ENCODE results near the gene KCNMB1. TPM values are rescaled to one million over a fixed set of nuclear protein-coding genes. Genes with fewer than 3 reads are reported as not detected.

Gene KCNMB1
- total RNA-seq, 2 donors from 2014 or later: not detected

GRCh38 chr5:170404398-170404797, 15.2 kb upstream of the KCNMB1 start:
- Mint-ChIP-seq H3K4me1 (no peaks in the 10 kb centered on the region), H3K4me3 (no peak overlapping the region), H3K27ac (no peak overlapping the region), H3K27me3 (no peaks in the 10 kb centered on the region), H3K36me3 (ENCODE audit: low read depth) (no peaks in the 10 kb centered on the region), H3K9me3 (no peaks in the 10 kb centered on the region)
- no peak for ATAC-seq (replicated peaks)

GRCh38 chr5:170403675-170404074, 14.5 kb upstream of the KCNMB1 start:
- Mint-ChIP-seq H3K36me3 (ENCODE audit: low read depth) (no peaks in the 10 kb centered on the region), H3K4me3 (no peak overlapping the region), H3K9me3 (no peaks in the 10 kb centered on the region), H3K4me1 (no peaks in the 10 kb centered on the region), H3K27ac (no peak overlapping the region), H3K27me3 (no peaks in the 10 kb centered on the region)
- no peak for ATAC-seq (replicated peaks)

- no peaks in the 10 kb centered on the region for H3K36me3 Mint-ChIP-seq (ENCODE audit: low read depth)
- no peaks in the 10 kb centered on the region for H3K4me1 Mint-ChIP-seq
- no peak overlapping the region for H3K27ac Mint-ChIP-seq
- peak; percentile 47 for ATAC-seq (replicated peaks)
- no peaks in the 10 kb centered on the region for H3K9me3 Mint-ChIP-seq
- no peak overlapping the region for H3K4me3 Mint-ChIP-seq
- peaks cover 4% of the 10 kb centered on the region for H3K27me3 Mint-ChIP-seq
These were observed 13.3 kb upstream of the KCNMB1 start for GRCh38 chr5:170402508-170402907.

GRCh38 chr5:170397059-170397458, 7.9 kb upstream of the KCNMB1 start:
- Mint-ChIP-seq H3K36me3 (ENCODE audit: low read depth) (no peaks in the 10 kb centered on the region), H3K27me3 (peaks cover 9% of the 10 kb centered on the region), H3K9me3 (no peaks in the 10 kb centered on the region), H3K4me3 (no peak overlapping the region), H3K27ac (no peak overlapping the region), H3K4me1 (peaks cover 4% of the 10 kb centered on the region)
- ATAC-seq (replicated peaks): no peak

GRCh38 chr5:170393958-170394357, 4.8 kb upstream of the KCNMB1 start:
- Mint-ChIP-seq H3K4me3 (peak overlapping the region; percentile 16), H3K9me3 (no peaks in the 10 kb centered on the region), H3K36me3 (ENCODE audit: low read depth) (no peaks in the 10 kb centered on the region), H3K4me1 (peaks cover 4% of the 10 kb centered on the region), H3K27me3 (peaks cover 9% of the 10 kb centered on the region), H3K27ac (peak overlapping the region; percentile 4)
- ATAC-seq (replicated peaks): no peak

GRCh38 chr5:170393235-170393634, 4.1 kb upstream of the KCNMB1 start:
- no peaks in the 10 kb centered on the region for H3K36me3 Mint-ChIP-seq (ENCODE audit: low read depth)
- peaks cover 4% of the 10 kb centered on the region for H3K4me1 Mint-ChIP-seq
- H3K27me3 Mint-ChIP-seq: peaks cover 10% of the 10 kb centered on the region
- peak overlapping the region; percentile 16 for H3K4me3 Mint-ChIP-seq
- no peak overlapping the region for H3K27ac Mint-ChIP-seq
- ATAC-seq (replicated peaks): peak; percentile 94
- no peaks in the 10 kb centered on the region for H3K9me3 Mint-ChIP-seq

- Mint-ChIP-seq H3K27ac (no peak overlapping the region), H3K9me3 (no peaks in the 10 kb centered on the region)
These were observed 1.3 kb upstream of the KCNMB1 start for GRCh38 chr5:170390472-170390871.

GRCh38 chr5:170389550-170389892, 354 bp upstream of the KCNMB1 start:
- no peak for ATAC-seq (replicated peaks)
- H3K36me3 Mint-ChIP-seq (ENCODE audit: low read depth): no peaks in the 10 kb centered on the region
- H3K4me1 Mint-ChIP-seq: peaks cover 4% of the 10 kb centered on the region
- H3K27ac Mint-ChIP-seq: no peak overlapping the region
- no peak overlapping the region for H3K4me3 Mint-ChIP-seq
- H3K27me3 Mint-ChIP-seq: peaks cover 13% of the 10 kb centered on the region
- H3K9me3 Mint-ChIP-seq: no peaks in the 10 kb centered on the region

More at GRCh38 chr5:170390472-170390871, 1.3 kb upstream of the KCNMB1 start:
- no peak for ATAC-seq (replicated peaks)
- Mint-ChIP-seq H3K36me3 (ENCODE audit: low read depth) (no peaks in the 10 kb centered on the region), H3K4me3 (no peak overlapping the region), H3K27me3 (peaks cover 16% of the 10 kb centered on the region), H3K4me1 (peaks cover 4% of the 10 kb centered on the region)

GRCh38 chr5:170387775-170388639, 1.2 kb downstream of the KCNMB1 start:
- Mint-ChIP-seq H3K9me3 (no peaks in the 10 kb centered on the region), H3K27ac (no peak overlapping the region), H3K4me1 (no peaks in the 10 kb centered on the region), H3K4me3 (no peak overlapping the region), H3K27me3 (peaks cover 18% of the 10 kb centered on the region), H3K36me3 (ENCODE audit: low read depth) (no peaks in the 10 kb centered on the region)
- no peak for ATAC-seq (replicated peaks)

- no peak for ATAC-seq (replicated peaks)
These were observed 2.3 kb downstream of the KCNMB1 start for GRCh38 chr5:170386743-170387395.

GRCh38 chr5:170383227-170383626, 5.9 kb downstream of the KCNMB1 start:
- H3K9me3 Mint-ChIP-seq: no peaks in the 10 kb centered on the region
- no peak overlapping the region for H3K4me3 Mint-ChIP-seq
- H3K4me1 Mint-ChIP-seq: no peaks in the 10 kb centered on the region
- no peak for ATAC-seq (replicated peaks)
- no peaks in the 10 kb centered on the region for H3K36me3 Mint-ChIP-seq (ENCODE audit: low read depth)
- no peak overlapping the region for H3K27ac Mint-ChIP-seq
- peaks cover 22% of the 10 kb centered on the region for H3K27me3 Mint-ChIP-seq

More at GRCh38 chr5:170386743-170387395, 2.3 kb downstream of the KCNMB1 start:
- no peak overlapping the region for H3K4me3 Mint-ChIP-seq
- peaks cover 20% of the 10 kb centered on the region for H3K27me3 Mint-ChIP-seq
- no peak overlapping the region for H3K27ac Mint-ChIP-seq
- H3K36me3 Mint-ChIP-seq (ENCODE audit: low read depth): no peaks in the 10 kb centered on the region
- H3K4me1 Mint-ChIP-seq: no peaks in the 10 kb centered on the region
- H3K9me3 Mint-ChIP-seq: no peaks in the 10 kb centered on the region

GRCh38 chr5:170382790-170383189, 6.4 kb downstream of the KCNMB1 start:
- Mint-ChIP-seq H3K27ac (no peak overlapping the region), H3K36me3 (ENCODE audit: low read depth) (no peaks in the 10 kb centered on the region), H3K27me3 (peaks cover 22% of the 10 kb centered on the region), H3K9me3 (no peaks in the 10 kb centered on the region), H3K4me1 (no peaks in the 10 kb centered on the region), H3K4me3 (no peak overlapping the region)
- no peak for ATAC-seq (replicated peaks)

GRCh38 chr5:170380361-170380951, 8.7 kb downstream of the KCNMB1 start:
- no peaks in the 10 kb centered on the region for H3K36me3 Mint-ChIP-seq (ENCODE audit: low read depth)
- no peak for ATAC-seq (replicated peaks)
- H3K4me1 Mint-ChIP-seq: no peaks in the 10 kb centered on the region
- no peaks in the 10 kb centered on the region for H3K9me3 Mint-ChIP-seq
- no peak overlapping the region for H3K27ac Mint-ChIP-seq
- no peak overlapping the region for H3K4me3 Mint-ChIP-seq
- peaks cover 12% of the 10 kb centered on the region for H3K27me3 Mint-ChIP-seq

GRCh38 chr5:170378740-170379139, 10.4 kb downstream of the KCNMB1 start:
- Mint-ChIP-seq H3K27ac (no peak overlapping the region), H3K4me3 (no peak overlapping the region), H3K36me3 (ENCODE audit: low read depth) (no peaks in the 10 kb centered on the region), H3K27me3 (peaks cover 8% of the 10 kb centered on the region), H3K4me1 (no peaks in the 10 kb centered on the region), H3K9me3 (no peaks in the 10 kb centered on the region)
- no peak for ATAC-seq (replicated peaks)

- Mint-ChIP-seq H3K4me3 (no peak overlapping the region), H3K27ac (no peak overlapping the region), H3K36me3 (ENCODE audit: low read depth) (no peaks in the 10 kb centered on the region), H3K9me3 (no peaks in the 10 kb centered on the region), H3K4me1 (no peaks in the 10 kb centered on the region), H3K27me3 (peaks cover 7% of the 10 kb centered on the region)
- ATAC-seq (replicated peaks): no peak
These were observed 12.1 kb downstream of the KCNMB1 start for GRCh38 chr5:170377027-170377426.

Measured in activated T-helper 17 cell treated with anti-CD3 and anti-CD28 coated beads, Interleukin-2, amount 50 U/mL, for 72 hours (primary cell).